Parathyroid adenoma (tissue), 2 donors: Measurements from ENCODE around the gene RPL12.
A peak's percentile ranks its signal among the peaks of the same experiment; 100 is the strongest.

Source experiments
- H2AFZ ChIP-seq: fragments of 300-600 bp; sonication (generic); one replicate; pipeline ENCODE4 v1.7.0; 2017; ENCODE audit warnings: antibody characterized with exemption, mild to moderate bottlenecking
- H3K27ac ChIP-seq: fragments of 300-600 bp; sonication (generic); one replicate; pipeline ENCODE4 v1.7.0; 2017
- H3K27me3 ChIP-seq: fragments of 300-600 bp; sonication (generic); one replicate; pipeline ENCODE4 v1.7.0; 2017; ENCODE audit warnings: low read length; ENCODE audit not compliant: control insufficient read depth, insufficient read depth
- H3K36me3 ChIP-seq: fragments of 300-600 bp; sonication (generic); one replicate; pipeline ENCODE4 v1.7.0; 2017; ENCODE audit warnings: low read length; ENCODE audit not compliant: control insufficient read depth, insufficient read depth
- H3K4me1 ChIP-seq: fragments of 300-600 bp; sonication (generic); one replicate; pipeline ENCODE4 v1.7.0; 2017; ENCODE audit warnings: control low read depth
- H3K4me2 ChIP-seq: fragments of 300-600 bp; sonication (generic); one replicate; pipeline ENCODE4 v1.7.0; 2017; ENCODE audit warnings: low read length
- H3K4me3 ChIP-seq: fragments of 300-600 bp; sonication (generic); one replicate; pipeline ENCODE4 v1.7.0; 2017; ENCODE audit warnings: low read depth, low read length
- H3K79me2 ChIP-seq: fragments of 300-600 bp; sonication (generic); one replicate; pipeline ENCODE4 v1.7.0; 2017; ENCODE audit warnings: control low read depth
- H3K9ac ChIP-seq: fragments of 300-600 bp; sonication (generic); one replicate; pipeline ENCODE4 v1.7.0; 2017; ENCODE audit warnings: mild to moderate bottlenecking
- H3K9me3 ChIP-seq: fragments of 300-600 bp; sonication (generic); one replicate; pipeline ENCODE4 v1.7.0; 2017; ENCODE audit warnings: low read length; ENCODE audit not compliant: control insufficient read depth
- TF ChIP-seq, protein P1 (sequence below): fragments of 300-600 bp; sonication (generic); IDR thresholded peaks from one replicate; pipeline ENCODE4 v1.7.0; 2017; ENCODE audit warnings: antibody characterized with exemption, mild to moderate bottlenecking
- donor health status: primary hyperparathyroidism.

RPL12 gene

GRCh38 chr9:127452691-127453090 lies 1.5 kb upstream of the RPL12 start:
- TF ChIP-seq, protein P1, sequence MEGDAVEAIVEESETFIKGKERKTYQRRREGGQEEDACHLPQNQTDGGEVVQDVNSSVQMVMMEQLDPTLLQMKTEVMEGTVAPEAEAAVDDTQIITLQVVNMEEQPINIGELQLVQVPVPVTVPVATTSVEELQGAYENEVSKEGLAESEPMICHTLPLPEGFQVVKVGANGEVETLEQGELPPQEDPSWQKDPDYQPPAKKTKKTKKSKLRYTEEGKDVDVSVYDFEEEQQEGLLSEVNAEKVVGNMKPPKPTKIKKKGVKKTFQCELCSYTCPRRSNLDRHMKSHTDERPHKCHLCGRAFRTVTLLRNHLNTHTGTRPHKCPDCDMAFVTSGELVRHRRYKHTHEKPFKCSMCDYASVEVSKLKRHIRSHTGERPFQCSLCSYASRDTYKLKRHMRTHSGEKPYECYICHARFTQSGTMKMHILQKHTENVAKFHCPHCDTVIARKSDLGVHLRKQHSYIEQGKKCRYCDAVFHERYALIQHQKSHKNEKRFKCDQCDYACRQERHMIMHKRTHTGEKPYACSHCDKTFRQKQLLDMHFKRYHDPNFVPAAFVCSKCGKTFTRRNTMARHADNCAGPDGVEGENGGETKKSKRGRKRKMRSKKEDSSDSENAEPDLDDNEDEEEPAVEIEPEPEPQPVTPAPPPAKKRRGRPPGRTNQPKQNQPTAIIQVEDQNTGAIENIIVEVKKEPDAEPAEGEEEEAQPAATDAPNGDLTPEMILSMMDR: no peak
- no peaks in the 10 kb centered on the region for H3K9me3 ChIP-seq
- no peaks in the 10 kb centered on the region for H3K79me2 ChIP-seq
- no peaks in the 10 kb centered on the region for H3K27me3 ChIP-seq
- no peaks in the 10 kb centered on the region for H3K4me1 ChIP-seq
- no peak overlapping the region for H3K9ac ChIP-seq
- no peaks in the 10 kb centered on the region for H3K36me3 ChIP-seq
- no peak overlapping the region for H3K27ac ChIP-seq
- H2AFZ ChIP-seq: no peak overlapping the region
- no peak overlapping the region for H3K4me2 ChIP-seq
- H3K4me3 ChIP-seq: no peak overlapping the region

DNA sequence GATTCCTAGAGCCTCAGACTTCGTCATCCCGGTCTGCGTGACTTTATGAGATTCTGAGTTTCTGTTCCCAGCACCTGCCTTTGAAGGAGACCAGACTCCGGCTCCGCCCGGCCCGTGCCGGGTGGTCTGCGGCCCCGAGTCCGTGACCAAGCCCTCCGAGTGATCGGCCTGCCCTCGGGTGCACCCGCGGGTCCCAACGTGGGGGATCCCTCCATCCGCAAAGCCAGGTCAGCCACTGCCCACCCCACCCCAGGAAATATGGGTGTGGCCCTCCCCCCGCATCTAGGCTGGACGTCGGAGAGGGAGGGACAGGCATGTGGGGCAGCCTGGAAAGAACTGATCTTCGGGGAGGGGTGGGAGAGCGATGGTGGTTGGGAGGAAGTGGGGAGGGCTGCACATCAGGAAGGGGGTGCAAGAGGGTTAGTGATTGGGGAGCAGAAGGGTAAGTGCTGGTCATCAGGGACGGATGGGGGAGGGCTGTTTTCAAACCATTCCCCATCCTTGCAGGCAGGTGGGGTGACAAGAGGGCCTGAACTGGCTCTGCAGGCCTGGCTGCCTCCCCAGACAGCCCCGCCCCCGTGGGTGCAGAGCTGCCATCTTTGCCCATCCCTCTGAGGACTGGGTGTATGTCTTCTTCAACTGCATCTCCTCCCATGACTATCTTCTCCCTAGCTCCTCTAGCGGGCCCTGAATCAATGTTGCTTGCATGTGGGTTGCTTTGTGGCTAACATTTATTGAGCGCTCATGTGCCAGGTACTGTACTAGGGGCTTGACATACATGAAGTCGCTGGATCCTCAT lies 851 bp upstream of the RPL12 start:
- Histone ChIP-seq H3K9ac (peak overlapping the region; percentile 53), H3K27me3 (no peaks in the 10 kb centered on the region), H3K27ac (peak overlapping the region; percentile 77), H2AFZ (peak overlapping the region; percentile 92), H3K9me3 (no peaks in the 10 kb centered on the region), H3K4me1 (no peaks in the 10 kb centered on the region), H3K79me2 (no peaks in the 10 kb centered on the region), H3K4me2 (peak overlapping the region; percentile 82), H3K4me3 (peak overlapping the region; percentile 98), H3K36me3 (no peaks in the 10 kb centered on the region)
- TF ChIP-seq, protein P1: no peak

GRCh38 chr9:127451608-127451857 lies 327 bp upstream of the RPL12 start:
- TF ChIP-seq, protein P1: no peak
- Histone ChIP-seq H3K27ac (peak overlapping the region; percentile 77), H3K4me3 (peak overlapping the region; percentile 98), H3K27me3 (no peaks in the 10 kb centered on the region), H3K4me2 (peak overlapping the region; percentile 82), H2AFZ (peak overlapping the region; percentile 92), H3K4me1 (no peaks in the 10 kb centered on the region), H3K9ac (peak overlapping the region; percentile 53), H3K9me3 (no peaks in the 10 kb centered on the region), H3K36me3 (no peaks in the 10 kb centered on the region), H3K79me2 (no peaks in the 10 kb centered on the region)

DNA sequence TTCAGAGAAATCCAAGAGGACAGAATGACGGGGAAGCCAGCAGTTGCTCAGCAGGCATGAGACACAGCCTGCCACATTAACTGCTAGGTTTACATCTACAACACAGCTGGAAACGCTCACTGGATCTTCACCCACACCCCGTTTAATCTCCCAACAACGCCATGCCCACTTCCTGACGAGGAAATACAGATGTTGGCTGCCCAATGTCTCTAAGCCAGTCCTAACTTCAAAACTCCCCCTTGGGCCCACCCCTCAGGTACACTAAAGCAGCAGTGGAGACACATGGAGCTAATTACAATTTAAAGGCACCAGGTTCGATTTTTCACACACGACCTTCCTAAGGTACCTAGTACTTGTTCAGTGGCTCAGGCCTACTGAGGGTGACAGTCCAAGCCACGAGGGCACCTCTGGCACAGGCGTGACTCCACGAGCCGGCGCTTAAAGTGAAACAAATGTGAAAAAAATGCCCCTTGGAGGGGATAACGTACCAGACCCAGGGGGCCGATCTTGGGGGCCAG lies 904 bp downstream of the RPL12 start:
- no peaks in the 10 kb centered on the region for H3K9me3 ChIP-seq
- no peaks in the 10 kb centered on the region for H3K27me3 ChIP-seq
- no peaks in the 10 kb centered on the region for H3K36me3 ChIP-seq
- peak overlapping the region; percentile 92 for H2AFZ ChIP-seq
- H3K4me3 ChIP-seq: peak overlapping the region; percentile 98
- peak overlapping the region; percentile 82 for H3K4me2 ChIP-seq
- TF ChIP-seq, protein P1: no peak
- no peaks in the 10 kb centered on the region for H3K4me1 ChIP-seq
- peak overlapping the region; percentile 21 for H3K9ac ChIP-seq
- H3K79me2 ChIP-seq: no peaks in the 10 kb centered on the region
- H3K27ac ChIP-seq: peak overlapping the region; percentile 77
